BE2C (cell line): Measurements from ENCODE around the gene MRPL17.
"Not testable (repeated sequence)": the region's sequence is repeated elsewhere in the genome, so short reads cannot be mapped to it uniquely, and the experiment has no call there.

ENCODE experiments used
- DNase-seq: peaks from one replicate; pipeline ENCODE4 v3.0.0-alpha.2; 2020
- H3K27me3 ChIP-seq: fragments of 250-450 bp; sonication (Bioruptor Pico); 2 replicates; pipeline ENCODE4 v1.5.1; 2020; ENCODE audit warnings: mild to moderate bottlenecking
- H3K36me3 ChIP-seq: fragments of 250-450 bp; sonication (Bioruptor Pico); 2 replicates; pipeline ENCODE4 v1.5.1; 2020; ENCODE audit warnings: mild to moderate bottlenecking
- H3K4me1 ChIP-seq: fragments of 250-450 bp; sonication (Bioruptor Pico); 2 replicates; pipeline ENCODE4 v1.5.1; 2020
- H3K4me3 ChIP-seq: 2 replicates; pipeline ENCODE4 v1.5.1; 2011; ENCODE audit warnings: low read depth, low read length
- H3K9me3 ChIP-seq: fragments of 250-450 bp; sonication (Bioruptor Pico); 2 replicates; pipeline ENCODE4 v1.5.1; 2020
- CTCF ChIP-seq: IDR thresholded peaks from 2 replicates; pipeline ENCODE4 v1.5.1; 2012; ENCODE audit warnings: mild to moderate bottlenecking, low read depth, low read length

Gene MRPL17

DNA sequence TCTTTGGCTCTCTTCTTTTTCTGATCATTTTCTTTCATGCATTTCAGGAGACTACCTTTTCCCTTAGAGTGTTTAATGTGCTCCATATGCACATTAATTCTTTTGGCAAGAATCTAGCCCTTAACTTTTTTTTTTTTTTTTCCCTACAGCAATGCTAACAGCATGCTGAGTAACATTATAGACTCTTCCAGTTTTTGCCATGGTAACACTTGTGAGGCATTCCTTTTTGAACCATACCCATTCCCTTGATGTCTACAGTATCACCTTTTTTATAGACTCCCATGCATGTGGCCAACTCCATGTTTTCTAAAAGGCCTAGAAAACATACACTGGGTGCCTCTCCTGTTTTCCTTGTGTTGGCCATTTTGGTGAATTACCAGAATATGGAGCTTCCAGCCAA is 2.9 kb upstream of the MRPL17 start:
- no peaks in the 10 kb centered on the region for H3K27me3 ChIP-seq
- peaks cover 3% of the 10 kb centered on the region; the same call in 1 of the 2 replicates for H3K36me3 ChIP-seq
- no peaks in the 10 kb centered on the region for H3K4me1 ChIP-seq
- no peak overlapping the region for H3K4me3 ChIP-seq
- no peak for TF ChIP-seq CTCF
- no peaks in the 10 kb centered on the region for H3K9me3 ChIP-seq
- DNase-seq, result no peak

- not testable (repeated sequence) for H3K4me1 ChIP-seq, H3K27me3 ChIP-seq, H3K9me3 ChIP-seq, H3K36me3 ChIP-seq, DNase-seq
- H3K4me3 ChIP-seq, result peak overlapping the region; percentile 56; the same call in 1 of the 2 replicates
These were observed 928 bp upstream of the MRPL17 start for GRCh38 chr11:6684068-6684467.

GRCh38 chr11:6682591-6682935 is 577 bp downstream of the MRPL17 start:
- Histone ChIP-seq H3K27me3 (no peaks in the 10 kb centered on the region), H3K36me3 (peaks cover 3% of the 10 kb centered on the region; the same call in 1 of the 2 replicates), H3K4me1 (no peaks in the 10 kb centered on the region), H3K4me3 (peak overlapping the region; percentile 78), H3K9me3 (no peaks in the 10 kb centered on the region)
- no peak for TF ChIP-seq CTCF
- no peak for DNase-seq

DNA sequence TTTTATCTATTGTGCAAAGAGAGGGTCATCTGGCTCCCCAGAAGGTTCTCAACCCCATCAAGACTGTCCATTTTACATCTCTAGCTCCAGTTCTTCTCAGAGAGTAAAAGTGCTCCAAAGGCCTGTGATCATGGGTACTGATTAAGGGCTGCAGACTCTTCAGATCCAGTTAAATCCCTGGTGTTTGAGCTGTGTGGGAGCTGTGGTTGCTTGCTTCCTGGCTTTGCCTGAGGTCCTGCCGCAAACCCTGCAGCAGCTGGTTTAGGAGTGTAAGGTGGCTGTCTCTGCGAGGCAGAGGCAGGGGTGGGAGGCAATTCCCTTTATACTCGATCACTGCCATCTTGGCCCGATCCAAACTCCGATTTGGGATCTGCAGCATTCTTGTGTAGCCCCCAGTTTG is 1.2 kb downstream of the MRPL17 start:
- Histone ChIP-seq H3K27me3 (no peaks in the 10 kb centered on the region), H3K36me3 (peaks cover 3% of the 10 kb centered on the region; the same call in 1 of the 2 replicates), H3K4me3 (peak overlapping the region; percentile 78), H3K9me3 (no peaks in the 10 kb centered on the region), H3K4me1 (no peaks in the 10 kb centered on the region)
- DNase-seq, result no peak
- TF ChIP-seq CTCF, result no peak

DNA sequence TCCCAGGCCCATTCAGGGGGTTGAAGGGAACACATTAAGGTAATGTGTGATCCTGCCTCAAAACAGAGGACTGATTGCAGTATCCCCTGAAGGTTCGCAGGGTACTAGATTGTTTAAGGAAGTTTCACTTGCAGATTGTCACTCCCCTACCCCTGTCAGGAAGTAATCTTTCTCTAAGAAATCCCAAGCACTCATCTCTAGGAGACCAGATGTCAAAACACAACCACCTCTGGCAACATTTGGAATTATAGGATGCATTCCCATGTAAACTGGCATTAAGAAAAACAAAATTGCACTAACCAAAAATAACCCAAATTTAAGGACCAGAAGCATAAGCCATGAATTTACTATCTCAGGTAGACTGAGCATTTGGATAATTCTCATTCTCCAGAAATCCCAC is 1.6 kb downstream of the MRPL17 start:
- H3K4me1 ChIP-seq, result no peaks in the 10 kb centered on the region
- H3K27me3 ChIP-seq, result no peaks in the 10 kb centered on the region
- H3K9me3 ChIP-seq, result no peaks in the 10 kb centered on the region
- no peak for TF ChIP-seq CTCF
- H3K36me3 ChIP-seq, result peaks cover 3% of the 10 kb centered on the region; the same call in 1 of the 2 replicates
- H3K4me3 ChIP-seq, result peak overlapping the region; percentile 78
- DNase-seq, result no peak

GRCh38 chr11:6677018-6677417 is 6.1 kb downstream of the MRPL17 start:
- no peak for TF ChIP-seq CTCF
- Histone ChIP-seq H3K27me3 (no peaks in the 10 kb centered on the region), H3K9me3 (no peaks in the 10 kb centered on the region), H3K4me1 (no peaks in the 10 kb centered on the region), H3K4me3 (no peak overlapping the region), H3K36me3 (peaks cover 3% of the 10 kb centered on the region; the same call in 1 of the 2 replicates)
- no peak for DNase-seq

DNA sequence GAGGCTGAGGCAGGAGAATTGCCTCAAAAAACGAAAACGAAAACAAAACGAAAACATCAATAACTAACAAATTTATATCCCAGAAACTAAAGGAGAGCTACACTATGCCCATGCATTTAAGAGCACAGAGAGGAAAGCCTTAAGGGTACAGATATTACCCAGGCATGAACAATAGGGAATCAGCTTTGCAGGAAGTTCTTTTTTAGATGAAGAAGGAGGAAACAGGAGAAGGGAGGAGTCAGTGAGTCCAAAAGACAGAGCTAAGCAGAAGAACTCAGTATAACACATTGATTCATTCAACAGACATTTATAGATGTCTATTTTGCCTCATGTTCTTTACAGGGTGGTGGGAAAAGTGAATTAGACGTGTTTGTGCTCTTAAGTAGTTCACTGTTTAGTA is 8.3 kb downstream of the MRPL17 start:
- no peaks in the 10 kb centered on the region for H3K36me3 ChIP-seq
- TF ChIP-seq CTCF, result no peak
- no peaks in the 10 kb centered on the region for H3K4me1 ChIP-seq
- H3K4me3 ChIP-seq, result no peak overlapping the region
- DNase-seq, result no peak
- no peaks in the 10 kb centered on the region for H3K9me3 ChIP-seq
- H3K27me3 ChIP-seq, result no peaks in the 10 kb centered on the region
